Activated CD8-positive, alpha-beta memory T cell treated with anti-CD3 and anti-CD28 coated beads, Interleukin-2, amount 50 U/mL, for 1 hour (primary cell): ENCODE data around the gene NHS.

Source experiments
- DNase-seq: peaks from one replicate; pipeline ENCODE4 v3.0.0-alpha.2; 2020; ENCODE audit errors: extremely low read depth

Gene NHS

GRCh38 chrX:17448188-17448587 lies 73.2 kb downstream of the NHS start:
- DNase-seq: no peak

GRCh38 chrX:17449866-17450265 lies 74.9 kb downstream of the NHS start:
- no peak for DNase-seq

GRCh38 chrX:17453788-17454187 lies 78.8 kb downstream of the NHS start:
- no peak for DNase-seq

- no peak for DNase-seq
Observed at GRCh38 chrX:17456526-17456925, 81.5 kb downstream of the NHS start.

GRCh38 chrX:17459008-17459611 lies 84.1 kb downstream of the NHS start:
- DNase-seq: no peak

- DNase-seq: no peak
Observed at GRCh38 chrX:17459661-17460060, 84.7 kb downstream of the NHS start.

- no peak for DNase-seq
Observed at GRCh38 chrX:17462881-17463280, 87.9 kb downstream of the NHS start.

GRCh38 chrX:17464194-17464593 lies 89.2 kb downstream of the NHS start:
- DNase-seq: no peak

GRCh38 chrX:17465201-17465600 lies 90.2 kb downstream of the NHS start:
- no peak for DNase-seq

GRCh38 chrX:17465802-17466201 lies 90.8 kb downstream of the NHS start:
- DNase-seq: no peak

- no peak for DNase-seq
Observed at GRCh38 chrX:17470136-17470535, 95.1 kb downstream of the NHS start.

GRCh38 chrX:17471121-17471520 lies 96.1 kb downstream of the NHS start:
- no peak for DNase-seq

GRCh38 chrX:17471861-17472260 lies 96.9 kb downstream of the NHS start:
- DNase-seq: no peak

- no peak for DNase-seq
Observed at GRCh38 chrX:17472424-17472823, 97.4 kb downstream of the NHS start.

GRCh38 chrX:17473021-17473420 lies 98.0 kb downstream of the NHS start:
- DNase-seq: no peak

- no peak for DNase-seq
Observed at GRCh38 chrX:17474892-17475291, 99.9 kb downstream of the NHS start.

- DNase-seq: no peak
Observed at GRCh38 chrX:17475449-17476217, 100.6 kb downstream of the NHS start.

GRCh38 chrX:17476411-17476810 lies 101.4 kb downstream of the NHS start:
- no peak for DNase-seq

GRCh38 chrX:17481086-17481485 lies 106.1 kb downstream of the NHS start:
- no peak for DNase-seq

- DNase-seq: no peak
Observed at GRCh38 chrX:17484592-17484991, 109.6 kb downstream of the NHS start.

- no peak for DNase-seq
Observed at GRCh38 chrX:17485391-17485790, 110.4 kb downstream of the NHS start.

- DNase-seq: no peak
Observed at GRCh38 chrX:17488036-17488435, 113.0 kb downstream of the NHS start.

- DNase-seq: no peak
Observed at GRCh38 chrX:17494216-17494615, 119.2 kb downstream of the NHS start.

- DNase-seq: no peak
Observed at GRCh38 chrX:17495052-17495451, 120.1 kb downstream of the NHS start.
